Ascending aorta (tissue), 2 donors: ENCODE measurements around the gene HSPD1. TPM values are rescaled to one million over a fixed set of nuclear protein-coding genes. Genes with fewer than 3 reads are reported as not detected.
"Not testable (repeated sequence)": the region's sequence is repeated elsewhere in the genome, so short reads cannot be mapped to it uniquely, and the experiment has no call there.

Experiments
- DNase-seq, 2 donors: peaks; one replicate each; pipeline ENCODE4 v3.0.0-alpha.2; 2019; ENCODE audit warnings: low spot score in 2 of 2
- H3K27ac ChIP-seq, 2 donors: fragments of 200-600 bp; sonication (generic); one replicate each; pipeline ENCODE4 v1.5.1; 2016 to 2017; ENCODE audit warnings: mild to moderate bottlenecking in 1 of 2
- H3K27me3 ChIP-seq: fragments of 200-600 bp; sonication (generic); one replicate; pipeline ENCODE4 v1.5.1; 2017
- H3K36me3 ChIP-seq, 2 donors: fragments of 200-600 bp; sonication (generic); one replicate each; pipeline ENCODE4 v1.5.1; 2016
- H3K4me1 ChIP-seq, 2 donors: fragments of 200-600 bp; sonication (generic); one replicate each; pipeline ENCODE4 v1.5.1; 2016 to 2017; ENCODE audit warnings: mild to moderate bottlenecking in 1 of 2
- H3K4me3 ChIP-seq, 2 donors: fragments of 200-600 bp; sonication (generic); one replicate each; pipeline ENCODE4 v1.5.1; 2016 to 2017; ENCODE audit warnings: mild to moderate bottlenecking in 1 of 2
- H3K9me3 ChIP-seq, 2 donors: fragments of 200-600 bp; sonication (generic); one replicate each; pipeline ENCODE4 v1.5.1; 2016
- intact Hi-C: fragments of 100-400 bp; cut with DNase I; formaldehyde crosslinking; loops from one replicate; pipeline ENCODE4 v1.15.1; 2023
- total RNA-seq: library from RNA; depleted of rRNA; stranded (reverse); fragments of >200 nt; gene quantifications from one replicate; pipeline ENCODE4 v1.1.0, GENCODE V29; 2016
- TF ChIP-seq, protein P1 (sequence below), 3 experiments: fragments of 200-600 bp in 2 of 3; fragments of 450-650 bp in 1 of 3; sonication (generic) in 2 of 3; IDR thresholded peaks; one replicate each; pipeline ENCODE4 v1.5.1; 2016 to 2019; ENCODE audit warnings: antibody characterized with exemption in 3 of 3, mild to moderate bottlenecking in 1 of 3, moderate library complexity in 1 of 3

HSPD1 gene
- total RNA-seq, 1 donor from 2014 or later, result 110 TPM

- intact Hi-C loops, result loop anchor here (1.0 to 10.0 kb wide), 7 partner anchors 17 to 815 kb away; partner anchors contain the start of genes CCDC150, HSPE1, MARS2 and MOB4
- TF ChIP-seq, protein P1, sequence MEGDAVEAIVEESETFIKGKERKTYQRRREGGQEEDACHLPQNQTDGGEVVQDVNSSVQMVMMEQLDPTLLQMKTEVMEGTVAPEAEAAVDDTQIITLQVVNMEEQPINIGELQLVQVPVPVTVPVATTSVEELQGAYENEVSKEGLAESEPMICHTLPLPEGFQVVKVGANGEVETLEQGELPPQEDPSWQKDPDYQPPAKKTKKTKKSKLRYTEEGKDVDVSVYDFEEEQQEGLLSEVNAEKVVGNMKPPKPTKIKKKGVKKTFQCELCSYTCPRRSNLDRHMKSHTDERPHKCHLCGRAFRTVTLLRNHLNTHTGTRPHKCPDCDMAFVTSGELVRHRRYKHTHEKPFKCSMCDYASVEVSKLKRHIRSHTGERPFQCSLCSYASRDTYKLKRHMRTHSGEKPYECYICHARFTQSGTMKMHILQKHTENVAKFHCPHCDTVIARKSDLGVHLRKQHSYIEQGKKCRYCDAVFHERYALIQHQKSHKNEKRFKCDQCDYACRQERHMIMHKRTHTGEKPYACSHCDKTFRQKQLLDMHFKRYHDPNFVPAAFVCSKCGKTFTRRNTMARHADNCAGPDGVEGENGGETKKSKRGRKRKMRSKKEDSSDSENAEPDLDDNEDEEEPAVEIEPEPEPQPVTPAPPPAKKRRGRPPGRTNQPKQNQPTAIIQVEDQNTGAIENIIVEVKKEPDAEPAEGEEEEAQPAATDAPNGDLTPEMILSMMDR (IDR thresholded peaks at IDR 0.05), result no peak
These were observed 46.9 kb downstream of the HSPD1 start for GRCh38 chr2:197452754-197453122.

DNA sequence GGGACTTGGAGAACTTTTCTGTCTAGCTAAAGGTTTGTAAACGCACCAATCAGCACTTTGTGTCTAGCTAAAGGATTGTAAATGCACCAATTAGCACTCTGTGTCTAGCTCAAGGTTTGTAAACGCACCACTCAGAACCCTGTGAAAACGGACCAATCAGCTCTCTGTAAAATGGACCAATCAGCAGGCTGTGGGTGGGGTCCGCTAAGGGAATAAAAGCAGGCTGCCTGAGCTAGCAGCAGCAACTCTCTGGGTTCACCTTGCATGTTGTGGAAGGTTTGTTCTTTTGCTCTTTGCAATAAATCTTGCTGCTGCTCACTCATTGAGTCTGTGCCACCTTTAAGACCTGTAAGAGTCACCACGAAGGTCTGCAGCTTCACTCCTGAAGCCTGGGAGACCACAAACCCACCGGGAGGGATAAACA, 48.7 kb downstream of the HSPD1 start:
- not testable (repeated sequence) for H3K27ac ChIP-seq, H3K36me3 ChIP-seq, H3K27me3 ChIP-seq, H3K9me3 ChIP-seq, DNase-seq, H3K4me3 ChIP-seq
- peaks cover 9 to 19% of the 10 kb centered on the region in 2 donors for H3K4me1 ChIP-seq
- intact Hi-C loops, result loop anchor here (5.0 to 10.0 kb wide), 3 partner anchors 224 to 814 kb away; partner anchors contain the start of genes CCDC150 and RFTN2

More at GRCh38 chr2:197452754-197453122, 46.9 kb downstream of the HSPD1 start:
- peaks cover 9 to 19% of the 10 kb centered on the region in 2 donors for H3K4me1 ChIP-seq
- DNase-seq, result no peak
- H3K36me3 ChIP-seq, result no peaks in the 10 kb centered on the region
- no peaks in the 10 kb centered on the region for H3K27me3 ChIP-seq
- H3K4me3 ChIP-seq, result peak overlapping the region; percentile 60 to 76
- H3K27ac ChIP-seq, result peak overlapping the region; percentile 95 to 96
- no peaks in the 10 kb centered on the region for H3K9me3 ChIP-seq

DNA sequence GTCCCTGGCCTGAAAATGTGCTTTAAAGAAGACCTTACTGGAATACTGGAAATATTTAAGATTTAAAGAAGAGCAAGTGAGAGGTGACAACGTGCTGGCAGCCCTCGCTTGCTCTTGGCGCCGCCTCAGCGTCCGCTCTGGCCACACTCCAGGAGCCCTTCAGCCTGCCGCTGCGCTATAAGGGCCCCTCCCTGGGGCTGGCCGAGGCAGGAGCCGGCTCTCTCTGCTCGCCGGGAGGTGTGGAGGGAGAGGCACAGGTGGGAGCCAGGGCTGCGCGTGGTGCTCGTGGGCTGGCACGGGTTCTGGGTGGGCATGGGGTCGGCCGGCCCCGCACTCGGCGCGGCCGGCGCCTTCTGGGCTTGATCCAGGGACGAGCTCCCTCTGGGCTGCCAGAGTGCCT, 49.2 kb downstream of the HSPD1 start:
- no peak overlapping the region for H3K4me3 ChIP-seq

GRCh38 chr2:197446844-197447243, 52.8 kb downstream of the HSPD1 start:
- Histone ChIP-seq H3K27me3 (no peaks in the 10 kb centered on the region), H3K4me3 (no peak overlapping the region), H3K36me3 (no peaks in the 10 kb centered on the region), H3K27ac (no peak overlapping the region), H3K4me1 (no peaks in the 10 kb centered on the region), H3K9me3 (no peaks in the 10 kb centered on the region)
- DNase-seq, result no peak
- TF ChIP-seq, protein P1 (IDR thresholded peaks at IDR 0.05), result no peak
- intact Hi-C loops, result no loop called here

More for the DNA sequence above, 49.2 kb downstream of the HSPD1 start:
- TF ChIP-seq, protein P1 (IDR thresholded peaks at IDR 0.05), result no peak
- Histone ChIP-seq H3K27me3 (no peaks in the 10 kb centered on the region), H3K36me3 (no peaks in the 10 kb centered on the region), H3K27ac (no peak overlapping the region), H3K9me3 (no peaks in the 10 kb centered on the region), H3K4me1 (peaks cover 9 to 17% of the 10 kb centered on the region in 2 donors)
- no peak for DNase-seq
- intact Hi-C loops, result loop anchor here (5.0 to 10.0 kb wide), 3 partner anchors 224 to 813 kb away; partner anchors contain the start of genes CCDC150 and RFTN2

GRCh38 chr2:197445746-197446145, 53.9 kb downstream of the HSPD1 start:
- intact Hi-C loops, result no loop called here
- H3K9me3 ChIP-seq, result no peaks in the 10 kb centered on the region
- H3K27me3 ChIP-seq, result no peaks in the 10 kb centered on the region
- H3K36me3 ChIP-seq, result no peaks in the 10 kb centered on the region
- TF ChIP-seq, protein P1 (IDR thresholded peaks at IDR 0.05), result no peak
- H3K4me3 ChIP-seq, result no peak overlapping the region
- no peak overlapping the region for H3K27ac ChIP-seq
- no peak for DNase-seq
- no peaks in the 10 kb centered on the region for H3K4me1 ChIP-seq

GRCh38 chr2:197442857-197443256, 56.8 kb downstream of the HSPD1 start:
- Histone ChIP-seq H3K27me3 (no peaks in the 10 kb centered on the region), H3K4me1 (no peaks in the 10 kb centered on the region), H3K27ac (no peak overlapping the region), H3K36me3 (no peaks in the 10 kb centered on the region), H3K4me3 (no peak overlapping the region), H3K9me3 (no peaks in the 10 kb centered on the region)
- intact Hi-C loops, result no loop called here
- TF ChIP-seq, protein P1 (IDR thresholded peaks at IDR 0.05), result no peak
- no peak for DNase-seq
